HCT116 (cell line): ENCODE measurements around the gene C20orf141. TPM values are rescaled to one million over a fixed set of nuclear protein-coding genes. Genes with fewer than 3 reads are reported as not detected.
"Not testable (repeated sequence)": the region's sequence is repeated elsewhere in the genome, so short reads cannot be mapped to it uniquely, and the experiment has no call there.

ENCODE experiments used
- ATAC-seq: fragments of 200-7000 bp; cut with Tn5 transposase; 2 replicates; pipeline ENCODE4 v1.9.1; 2020; ENCODE audit warnings: mild to moderate bottlenecking, moderate library complexity
- BruUV-seq: library from RNA; stranded (reverse); fragments of 400-500 nt; replicated peaks from 2 replicates; lab custom pipeline; 2021; lab: Mats Ljungman, UMichigan
- CTCF ChIA-PET: fragments of 300-600 bp; sonication (Branson Sonifier 250); formaldehyde crosslinking; loops from one replicate; lab custom pipeline; 2021; ENCODE audit warnings: antibody characterized with exemption; lab: Charles Lee
- POLR2A ChIA-PET: fragments of 300-600, 350-600 bp; sonication (Branson Sonifier 250); formaldehyde crosslinking; loops from one replicate; lab custom pipeline; 2021; ENCODE audit warnings: antibody characterized with exemption; lab: Charles Lee
- RAD21 ChIA-PET, 2 experiments: fragments of 300-600 bp; sonication (Branson Sonifier 250); formaldehyde crosslinking; loops; one replicate each; lab custom pipeline; 2023; ENCODE audit warnings: low total read pairs in 2 of 2; ENCODE audit not compliant: uncharacterized antibody in 2 of 2, unreplicated experiment in 2 of 2, low non-redundant PET in 1 of 2; lab: Charles Lee
- DNase-seq: peaks from one replicate; pipeline ENCODE4 v3.0.0-alpha.2; 2010; ENCODE audit warnings: low read depth, low spot score
- H2AFZ ChIP-seq: fragments of 200-600 bp; shearing (Covaris generic), sonication (generic); 2 replicates; pipeline ENCODE4 v1.6.1; 2017; ENCODE audit warnings: low read depth, mixed run types, mixed read lengths, antibody characterized with exemption, low read length; ENCODE audit not compliant: poor library complexity, severe bottlenecking
- H3K27ac ChIP-seq: 2 replicates; pipeline ENCODE4 v1.5.1; 2012; ENCODE audit warnings: low read depth, low read length
- H3K27me3 ChIP-seq: fragments of 200-600 bp; sonication (generic); 2 replicates; pipeline ENCODE4 v1.6.1; 2016; ENCODE audit warnings: mixed run types, low read length, mixed read lengths; ENCODE audit not compliant: insufficient read depth
- H3K36me3 ChIP-seq, 2 experiments: fragments of 200-500 bp in 1 of 2; fragments of 200-600 bp in 1 of 2; sonication (Bioruptor generic) in 1 of 2; sonication (generic) in 1 of 2; 2 replicates each; pipeline versions ENCODE4 v1.5.1 to v1.6.1; 2014 to 2016; ENCODE audit warnings: low read length in 2 of 2, inconsistent platforms in 1 of 2, mixed read lengths in 1 of 2, mixed run types in 1 of 2; ENCODE audit not compliant: insufficient read depth in 2 of 2, control insufficient read depth in 1 of 2
- H3K4me1 ChIP-seq, 2 experiments: fragments of 200-600 bp in 1 of 2; sonication (generic) in 1 of 2; 2 replicates each; pipeline versions ENCODE4 v1.5.1 to v1.6.1; 2012 to 2017; ENCODE audit warnings: low read length in 2 of 2, inconsistent platforms in 1 of 2, mild to moderate bottlenecking in 1 of 2, mixed read lengths in 1 of 2, mixed run types in 1 of 2, moderate library complexity in 1 of 2; ENCODE audit not compliant: insufficient read depth in 2 of 2, control insufficient read depth in 1 of 2
- H3K4me2 ChIP-seq: fragments of 200-600 bp; sonication (generic); 2 replicates; pipeline ENCODE4 v1.6.1; 2017; ENCODE audit warnings: mixed run types, low read length, mixed read lengths
- H3K4me3 ChIP-seq, 2 experiments: fragments of 200-600 bp in 1 of 2; sonication (generic) in 1 of 2; replicated peaks in 1 of 2; 2 replicates each; pipeline ENCODE4 v1.5.1; 2011 to 2016; ENCODE audit warnings: low read length in 2 of 2, control low read depth in 1 of 2, low read depth in 1 of 2, mild to moderate bottlenecking in 1 of 2, mixed read lengths in 1 of 2, mixed run types in 1 of 2
- H3K79me2 ChIP-seq: fragments of 200-600 bp; sonication (generic); 2 replicates; pipeline ENCODE4 v1.6.1; 2017; ENCODE audit warnings: mild to moderate bottlenecking, mixed run types, low read length, moderate library complexity, mixed read lengths; ENCODE audit not compliant: insufficient read depth
- H3K9ac ChIP-seq: fragments of 200-600 bp; sonication (generic); 2 replicates; pipeline ENCODE4 v1.6.1; 2016; ENCODE audit warnings: low read length, mixed read lengths
- H3K9me2 ChIP-seq: fragments of 200-600 bp; sonication (generic), shearing (Covaris generic); 2 replicates; pipeline ENCODE4 v1.6.1; 2017; ENCODE audit warnings: mixed run types, mild to moderate bottlenecking, moderate library complexity; ENCODE audit not compliant: insufficient read depth
- H3K9me3 ChIP-seq, 2 experiments: fragments of 200-500 bp in 1 of 2; fragments of 200-600 bp in 1 of 2; sonication (Bioruptor generic) in 1 of 2; sonication (generic) in 1 of 2; 2 replicates each; pipeline ENCODE4 v1.6.1; 2014 to 2017; ENCODE audit warnings: low read length in 2 of 2, mixed read lengths in 2 of 2, inconsistent platforms in 1 of 2, low read depth in 1 of 2, mild to moderate bottlenecking in 1 of 2, mixed run types in 1 of 2, moderate library complexity in 1 of 2; ENCODE audit not compliant: control insufficient read depth in 1 of 2, insufficient read depth in 1 of 2
- H4K20me1 ChIP-seq: fragments of 200-600 bp; sonication (generic), shearing (Covaris generic); 2 replicates; pipeline ENCODE4 v1.6.1; 2017; ENCODE audit warnings: mixed run types, mild to moderate bottlenecking, moderate library complexity; ENCODE audit not compliant: insufficient read depth
- ATF3 ChIP-seq: IDR thresholded peaks from 2 replicates; pipeline ENCODE4 v1.6.1; 2012
- CBX3 ChIP-seq: IDR thresholded peaks from 2 replicates; pipeline ENCODE4 v1.6.1; 2012; ENCODE audit warnings: low read depth
- CEBPB ChIP-seq: IDR thresholded peaks from 2 replicates; pipeline ENCODE4 v1.6.1; 2012; ENCODE audit warnings: low read depth
- EGR1 ChIP-seq: IDR thresholded peaks from 2 replicates; pipeline ENCODE4 v1.6.1; 2012; ENCODE audit warnings: low read depth
- EZH2 ChIP-seq: fragments of 200-600 bp; sonication (generic); IDR thresholded peaks from 2 replicates; pipeline ENCODE4 v1.6.1; 2017; ENCODE audit warnings: antibody characterized with exemption, mixed run types
- FOSL1 ChIP-seq: IDR thresholded peaks from 2 replicates; pipeline ENCODE4 v1.6.1; 2012; ENCODE audit warnings: low read depth
- JUND ChIP-seq: IDR thresholded peaks from 2 replicates; pipeline ENCODE4 v1.6.1; 2012
- POLR2A ChIP-seq: IDR thresholded peaks from 2 replicates; pipeline ENCODE4 v1.7.0; 2011; ENCODE audit warnings: borderline replicate concordance; ENCODE audit not compliant: insufficient read depth, insufficient read length; ENCODE audit errors: extremely low read depth
- POLR2AphosphoS5 ChIP-seq: IDR thresholded peaks from 2 replicates; pipeline ENCODE4 v1.6.1; 2011; ENCODE audit warnings: mild to moderate bottlenecking, low read depth, low read length, moderate library complexity
- RAD21 ChIP-seq: IDR thresholded peaks from 2 replicates; pipeline ENCODE4 v1.6.1; 2012; ENCODE audit warnings: low read depth, mild to moderate bottlenecking
- REST ChIP-seq: IDR thresholded peaks from 2 replicates; pipeline ENCODE4 v1.6.1; 2012; ENCODE audit warnings: low read depth
- SIN3A ChIP-seq: IDR thresholded peaks from 2 replicates; pipeline ENCODE4 v1.6.1; 2012; ENCODE audit warnings: low read depth
- SP1 ChIP-seq: IDR thresholded peaks from 2 replicates; pipeline ENCODE4 v1.6.1; 2012; ENCODE audit warnings: low read depth
- TCF7L2 ChIP-seq: IDR thresholded peaks from 2 replicates; pipeline ENCODE4 v1.7.0; 2011; ENCODE audit warnings: borderline replicate concordance, inconsistent platforms; ENCODE audit not compliant: insufficient read depth, insufficient read length; ENCODE audit errors: extremely low read depth
- YY1 ChIP-seq: IDR thresholded peaks from 2 replicates; pipeline ENCODE4 v1.6.1; 2011; ENCODE audit warnings: low read length, low read depth, moderate library complexity, mild to moderate bottlenecking; ENCODE audit not compliant: insufficient replicate concordance; ENCODE audit errors: extremely low read depth
- ZFX ChIP-seq: fragments of 450-650 bp; IDR thresholded peaks from 2 replicates; pipeline ENCODE4 v1.6.1; 2017
- ZNF274 ChIP-seq: fragments of 200-500 bp; sonication (Bioruptor generic); IDR thresholded peaks from 2 replicates; pipeline ENCODE4 v1.6.1; 2014; ENCODE audit warnings: mild to moderate bottlenecking, low read depth, low read length, inconsistent platforms
- intact Hi-C: fragments of 100-400 bp; cut with micrococcal nuclease; formaldehyde crosslinking; loops from 2 replicates; pipeline ENCODE4 v1.10.0; 2022
- total RNA-seq: library from RNA; stranded (reverse); gene quantifications from one replicate; pipeline ENCODE4 v1.2.1, GENCODE V29; 2021; ENCODE audit not compliant: unreplicated experiment
- TF ChIP-seq, protein P1 (sequence below): IDR thresholded peaks from 2 replicates; pipeline ENCODE4 v1.6.1; 2012
- TF ChIP-seq, protein P2 (sequence below): IDR thresholded peaks from 2 replicates; pipeline ENCODE4 v1.6.1; 2011; ENCODE audit warnings: mild to moderate bottlenecking, low read length, moderate library complexity; ENCODE audit not compliant: insufficient replicate concordance; ENCODE audit errors: extremely low read depth

Gene C20orf141
- total RNA-seq, 1 experiment from 2014 or later, result not detected

GRCh38 chr20:2829376-2829775 is 14.6 kb downstream of the C20orf141 start:
- DNase-seq (no peak), ATAC-seq (no peak)
- Histone ChIP-seq H3K27ac (no peak overlapping the region), H3K4me1 (peaks cover 6 to 10% of the 10 kb centered on the region in 2 experiments), H3K9me3 (no peaks in the 10 kb centered on the region), H3K36me3 (no peaks in the 10 kb centered on the region), H4K20me1 (no peaks in the 10 kb centered on the region), H3K79me2 (no peaks in the 10 kb centered on the region), H3K4me3 (no peak overlapping the region), H3K9me2 (no peaks in the 10 kb centered on the region), H3K27me3 (peaks cover 13% of the 10 kb centered on the region; the same call in 1 of the 2 replicates), H3K9ac (no peak overlapping the region), H2AFZ (no peak overlapping the region), H3K4me2 (no peak overlapping the region)
- ChIA-PET RAD21 (no interaction called here), CTCF (no interaction called here), POLR2A (no interaction called here)
- BruUV-seq, result no TSS peak
- intact Hi-C loops, result no loop called here
- TF ChIP-seq POLR2A (no peak), ATF3 (no peak), RAD21 (no peak), REST (no peak), CEBPB (no peak), FOSL1 (no peak), CBX3 (no peak), ZFX (no peak), EZH2 (no peak), SP1 (no peak), TCF7L2 (no peak), YY1 (no peak), EGR1 (no peak), SIN3A (no peak), ZNF274 (no peak), JUND (no peak), POLR2AphosphoS5 (no peak)
- TF ChIP-seq, protein P1, sequence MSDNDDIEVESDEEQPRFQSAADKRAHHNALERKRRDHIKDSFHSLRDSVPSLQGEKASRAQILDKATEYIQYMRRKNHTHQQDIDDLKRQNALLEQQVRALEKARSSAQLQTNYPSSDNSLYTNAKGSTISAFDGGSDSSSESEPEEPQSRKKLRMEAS, result no peak
- TF ChIP-seq, protein P2, sequence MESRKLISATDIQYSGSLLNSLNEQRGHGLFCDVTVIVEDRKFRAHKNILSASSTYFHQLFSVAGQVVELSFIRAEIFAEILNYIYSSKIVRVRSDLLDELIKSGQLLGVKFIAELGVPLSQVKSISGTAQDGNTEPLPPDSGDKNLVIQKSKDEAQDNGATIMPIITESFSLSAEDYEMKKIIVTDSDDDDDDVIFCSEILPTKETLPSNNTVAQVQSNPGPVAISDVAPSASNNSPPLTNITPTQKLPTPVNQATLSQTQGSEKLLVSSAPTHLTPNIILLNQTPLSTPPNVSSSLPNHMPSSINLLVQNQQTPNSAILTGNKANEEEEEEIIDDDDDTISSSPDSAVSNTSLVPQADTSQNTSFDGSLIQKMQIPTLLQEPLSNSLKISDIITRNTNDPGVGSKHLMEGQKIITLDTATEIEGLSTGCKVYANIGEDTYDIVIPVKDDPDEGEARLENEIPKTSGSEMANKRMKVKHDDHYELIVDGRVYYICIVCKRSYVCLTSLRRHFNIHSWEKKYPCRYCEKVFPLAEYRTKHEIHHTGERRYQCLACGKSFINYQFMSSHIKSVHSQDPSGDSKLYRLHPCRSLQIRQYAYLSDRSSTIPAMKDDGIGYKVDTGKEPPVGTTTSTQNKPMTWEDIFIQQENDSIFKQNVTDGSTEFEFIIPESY, result no peak

- H4K20me1 ChIP-seq, CTCF ChIA-PET, H2AFZ ChIP-seq, H3K4me2 ChIP-seq, H3K27ac ChIP-seq, DNase-seq, ATAC-seq, RAD21 ChIA-PET, BruUV-seq, H3K9ac ChIP-seq, H3K4me3 ChIP-seq, H3K79me2 ChIP-seq, H3K36me3 ChIP-seq, H3K9me2 ChIP-seq, POLR2A ChIA-PET, H3K9me3 ChIP-seq, intact Hi-C loops: not testable (repeated sequence)
- H3K27me3 ChIP-seq, result peaks cover 13% of the 10 kb centered on the region; the same call in 1 of the 2 replicates
- peaks cover 6 to 10% of the 10 kb centered on the region in 2 experiments for H3K4me1 ChIP-seq
These were observed 16.4 kb downstream of the C20orf141 start for GRCh38 chr20:2831206-2831605.
